ENCODE measurements around the gene MYCL. TPM values are rescaled to one million over a fixed set of nuclear protein-coding genes. Genes with fewer than 3 reads are reported as not detected.
A peak's percentile ranks its signal among the peaks of the same experiment; 100 is the strongest.
"Not testable (repeated sequence)": the region's sequence is repeated elsewhere in the genome, so short reads cannot be mapped to it uniquely, and the experiment has no call there.

The MYCL gene
- total and polyA plus RNA-seq, 8 donors, result 1.4 to 17.9 (median 5.6) TPM

GRCh38 chr1:39877980-39878956, 23.4 kb downstream of the MYCL start:
- no peaks in the 10 kb centered on the region for H3K9me3 ChIP-seq
- DNase-seq, result no peak
- H3K4me3 ChIP-seq, result no peak overlapping the region
- intact Hi-C loops (cut with DNase I), result no loop called here
- H3K27me3 ChIP-seq, result no peaks in the 10 kb centered on the region
- H3K27ac ChIP-seq, result no peak overlapping the region
- no peaks in the 10 kb centered on the region for H3K36me3 ChIP-seq
- FAIRE-seq, result no peak
- TF ChIP-seq CTCF (IDR thresholded peaks at IDR 0.05), result no peak
- WGBS, 2 donors, result 30 to 31% methylated on average over 2 of the region's 2 CpGs
- peaks cover 15 to 38% (median 16%) of the 10 kb centered on the region in 3 donors for H3K4me1 ChIP-seq
- no peak for ATAC-seq

- intact Hi-C loops (cut with DNase I), result no loop called here
- Histone ChIP-seq H3K4me3 (no peak overlapping the region), H3K9me3 (no peaks in the 10 kb centered on the region), H3K4me1 (peaks cover 14 to 38% (median 16%) of the 10 kb centered on the region in 3 donors), H3K27me3 (no peaks in the 10 kb centered on the region), H3K27ac (peak overlapping the region in 2 of 4 donors; percentile 5 to 8), H3K36me3 (no peaks in the 10 kb centered on the region)
- ATAC-seq, result peak in 1 of 4 donors; percentile 39
- no peak for TF ChIP-seq CTCF (IDR thresholded peaks at IDR 0.05)
- 48 to 58% methylated on average over 5 of the region's 5 CpGs for WGBS, 2 donors
- FAIRE-seq, result no peak
- DNase-seq, result no peak
These were observed 24.4 kb downstream of the MYCL start for GRCh38 chr1:39877231-39877778.

GRCh38 chr1:39876144-39876543, 25.6 kb downstream of the MYCL start:
- Histone ChIP-seq H3K9me3 (no peaks in the 10 kb centered on the region), H3K27me3 (no peaks in the 10 kb centered on the region), H3K27ac (no peak overlapping the region), H3K36me3 (no peaks in the 10 kb centered on the region), H3K4me3 (no peak overlapping the region), H3K4me1 (peaks cover 5 to 29% (median 19%) of the 10 kb centered on the region in 3 donors)
- no peak for TF ChIP-seq CTCF (IDR thresholded peaks at IDR 0.05)
- intact Hi-C loops (cut with DNase I), result no loop called here
- no peak for FAIRE-seq
- ATAC-seq, result peak in 1 of 4 donors; percentile 60
- DNase-seq, result no peak

GRCh38 chr1:39872698-39873097, 29.0 kb downstream of the MYCL start:
- no peak for TF ChIP-seq CTCF (IDR thresholded peaks at IDR 0.05)
- peaks cover 0 to 10% (median 8%) of the 10 kb centered on the region in 3 donors for H3K4me1 ChIP-seq
- H3K27ac ChIP-seq, result no peak overlapping the region
- whole genome bisulfite sequencing, 2 donors, result 80 to 84% methylated on average over 1 of the region's 1 CpG
- H3K4me3 ChIP-seq, result no peak overlapping the region
- no peaks in the 10 kb centered on the region for H3K27me3 ChIP-seq
- no peak for DNase-seq
- FAIRE-seq, result no peak
- H3K36me3 ChIP-seq, result no peaks in the 10 kb centered on the region
- no peaks in the 10 kb centered on the region for H3K9me3 ChIP-seq
- ATAC-seq, result no peak
- intact Hi-C loops (cut with DNase I), result no loop called here

- no peaks in the 10 kb centered on the region for H3K27me3 ChIP-seq
- no peak overlapping the region for H3K4me3 ChIP-seq
- DNase-seq (no peak), FAIRE-seq (no peak), ATAC-seq (peak in 3 of 4 donors; percentile 16 to 52 (median 30))
- H3K27ac ChIP-seq, result no peak overlapping the region
- no peaks in the 10 kb centered on the region for H3K9me3 ChIP-seq
- intact Hi-C loops (cut with DNase I), result no loop called here
- peaks cover 0 to 8% (median 2%) of the 10 kb centered on the region in 3 donors for H3K4me1 ChIP-seq
- TF ChIP-seq CTCF (IDR thresholded peaks at IDR 0.05), result no peak
- no peaks in the 10 kb centered on the region for H3K36me3 ChIP-seq
These were observed 29.9 kb downstream of the MYCL start for GRCh38 chr1:39871796-39872195.

- H3K9me3 ChIP-seq; H3K4me1 ChIP-seq; FAIRE-seq; H3K4me3 ChIP-seq; DNase-seq; ATAC-seq; H3K36me3 ChIP-seq; intact Hi-C loops (cut with DNase I); H3K27ac ChIP-seq; H3K27me3 ChIP-seq: not testable (repeated sequence)
- 96 to 99% methylated on average over 12 of the region's 12 CpGs for WGBS, 2 donors
These were observed 30.7 kb downstream of the MYCL start for GRCh38 chr1:39871043-39871442.

GRCh38 chr1:39869538-39870112, 32.1 kb downstream of the MYCL start:
- H3K4me3 ChIP-seq; intact Hi-C loops (cut with DNase I); H3K9me3 ChIP-seq; H3K36me3 ChIP-seq; DNase-seq; H3K27ac ChIP-seq; H3K27me3 ChIP-seq; H3K4me1 ChIP-seq; FAIRE-seq; ATAC-seq: not testable (repeated sequence)
- 97 to 98% methylated on average over 19 to 37 of the region's 37 CpGs for WGBS, 2 donors

All from pancreas (tissue), 10 donors.